ENCODE measurements around the gene SAPCD1.

The SAPCD1 gene

GRCh38 chr6:31762356-31762755, at the start of gene SAPCD1:
SAPCD1 (plus strand) TSS chr6:31762656; CDS start chr6:31763055, 399 bp downstream.
- DNase-seq (ENCODE audit: low spot score): no peak

- no peak for DNase-seq (ENCODE audit: low spot score)
Measured at GRCh38 chr6:31713465-31713864, 49.0 kb upstream of the SAPCD1 start.

DNA sequence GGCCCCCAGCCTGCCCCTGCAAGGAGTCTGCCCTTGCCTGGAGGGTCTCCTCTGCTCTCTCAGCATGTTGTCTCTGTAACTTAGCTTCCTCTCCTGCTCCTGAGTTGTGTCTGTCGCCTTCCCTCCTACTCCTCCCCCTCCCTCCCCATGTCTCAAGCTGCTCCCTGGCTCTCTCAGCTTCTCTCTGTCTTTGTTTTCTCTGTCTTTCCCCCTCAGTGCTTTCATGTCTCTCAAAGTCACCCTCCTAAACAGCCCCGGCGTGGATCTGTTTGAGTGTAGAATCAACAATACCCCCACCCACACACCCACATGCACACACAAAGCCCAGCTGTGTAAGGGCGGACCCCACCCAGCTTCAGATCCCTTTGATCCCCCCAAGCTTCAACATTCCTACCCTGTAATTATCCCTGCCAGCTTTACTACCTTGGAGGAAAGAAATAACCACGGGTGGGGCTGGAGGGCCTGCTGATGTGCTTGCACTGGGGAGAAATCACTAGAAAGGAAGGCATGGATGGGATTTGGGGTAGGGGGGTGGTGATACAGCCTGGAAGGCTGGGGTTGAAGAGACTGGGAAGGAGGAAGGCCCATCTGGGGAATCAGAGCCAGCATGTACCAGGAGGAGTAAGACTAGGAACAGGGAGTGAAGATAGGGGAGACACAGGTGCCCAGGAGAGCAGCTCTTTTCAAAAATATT, 48.3 kb upstream of the SAPCD1 start:
- DNase-seq (ENCODE audit: low spot score): no peak

DNA sequence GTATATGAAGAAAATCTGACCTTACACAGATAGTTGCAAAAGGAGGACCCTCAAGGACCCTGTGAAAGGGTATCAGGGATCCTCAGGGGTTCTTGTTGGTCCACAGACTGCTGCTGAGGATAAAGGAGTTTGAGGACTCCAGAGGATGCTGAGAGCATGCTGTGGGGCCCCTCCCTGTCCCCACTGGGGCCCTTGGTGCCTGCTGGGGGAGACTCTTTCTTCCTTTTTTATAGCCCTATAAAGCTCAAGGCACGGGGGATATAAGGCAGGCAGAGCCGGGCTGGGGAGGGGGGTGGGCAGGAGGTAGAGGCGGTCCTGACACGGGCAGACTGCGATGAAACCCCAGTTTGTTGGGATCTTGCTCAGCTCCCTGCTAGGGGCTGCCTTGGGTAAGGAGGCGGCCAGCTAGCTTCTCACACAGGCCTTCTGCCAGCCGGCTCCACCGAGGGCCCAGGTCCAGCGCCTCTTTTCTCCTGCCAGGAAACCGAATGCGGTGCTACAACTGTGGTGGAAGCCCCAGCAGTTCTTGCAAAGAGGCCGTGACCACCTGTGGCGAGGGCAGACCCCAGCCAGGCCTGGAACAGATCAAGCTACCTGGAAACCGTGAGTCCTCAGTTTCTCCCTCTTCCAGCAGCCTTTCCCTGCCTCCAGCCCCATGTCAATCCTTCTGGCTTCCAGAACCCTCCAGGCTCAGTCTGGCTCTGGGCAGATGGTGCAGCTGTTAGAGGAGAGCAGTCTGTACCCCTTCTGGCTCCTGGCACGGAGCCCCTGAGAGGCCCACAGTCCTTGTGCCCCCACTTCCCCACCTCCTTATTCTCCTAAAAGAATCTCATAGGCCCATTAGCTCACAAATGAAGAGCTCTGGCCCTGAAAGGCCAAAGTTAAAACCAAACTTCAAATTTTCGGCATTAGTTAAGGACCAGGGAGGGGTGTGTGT, 47.2 kb upstream of the SAPCD1 start, which contains the start of gene LY6G6D:
Gene LY6G6D (plus strand): TSS at position 327 of the 937 bp plus-strand sequence. CDS start 8 bp downstream, at position 335.
- no peak for DNase-seq (ENCODE audit: low spot score)

GRCh38 chr6:31717499-31718222, 44.8 kb upstream of the SAPCD1 start:
- no peak for DNase-seq (ENCODE audit: low spot score)

DNA sequence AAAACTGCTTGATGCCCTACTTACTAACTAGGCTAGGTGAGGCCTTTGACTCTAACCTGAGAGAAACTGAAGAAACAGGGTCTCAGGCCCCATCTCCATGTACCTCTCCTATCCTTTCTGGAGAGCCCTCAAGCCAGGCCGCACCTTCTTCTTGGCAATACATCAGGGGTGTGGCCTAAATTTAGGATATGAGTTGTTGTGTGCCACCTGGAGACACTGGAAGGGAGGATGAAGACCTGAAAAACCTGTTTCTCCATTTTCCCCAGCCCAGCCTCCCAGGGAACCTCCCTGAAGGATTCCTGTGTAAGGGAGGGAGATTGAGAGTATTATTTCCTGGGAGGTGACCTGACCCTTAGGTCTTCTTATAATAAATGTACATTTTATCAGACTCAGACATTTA, 44.2 kb upstream of the SAPCD1 start:
- DNase-seq (ENCODE audit: low spot score): no peak

DNA sequence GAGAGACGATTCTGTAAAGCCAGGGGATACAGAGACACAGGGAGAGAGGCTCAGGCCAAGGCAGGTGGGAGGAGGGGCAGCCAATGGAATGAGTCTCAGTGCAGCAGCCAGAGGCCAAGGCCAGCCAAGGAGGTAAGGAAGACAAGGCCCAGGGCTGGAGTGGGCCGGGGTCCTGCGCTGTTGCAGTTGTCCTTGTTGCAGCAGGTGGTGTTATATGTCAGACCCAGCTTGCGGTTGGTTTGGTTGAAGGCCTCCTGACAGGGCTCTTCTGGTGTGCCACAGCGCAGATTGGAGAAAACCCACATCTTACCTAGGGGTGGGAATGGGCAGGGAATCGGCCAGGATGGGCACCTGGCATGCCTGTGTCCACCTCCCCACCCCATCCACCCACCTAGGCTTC, 43.5 kb upstream of the SAPCD1 start:
- DNase-seq (ENCODE audit: low spot score): no peak

- no peak for DNase-seq (ENCODE audit: low spot score)
Measured at GRCh38 chr6:31720196-31720770, 42.2 kb upstream of the SAPCD1 start.

DNA sequence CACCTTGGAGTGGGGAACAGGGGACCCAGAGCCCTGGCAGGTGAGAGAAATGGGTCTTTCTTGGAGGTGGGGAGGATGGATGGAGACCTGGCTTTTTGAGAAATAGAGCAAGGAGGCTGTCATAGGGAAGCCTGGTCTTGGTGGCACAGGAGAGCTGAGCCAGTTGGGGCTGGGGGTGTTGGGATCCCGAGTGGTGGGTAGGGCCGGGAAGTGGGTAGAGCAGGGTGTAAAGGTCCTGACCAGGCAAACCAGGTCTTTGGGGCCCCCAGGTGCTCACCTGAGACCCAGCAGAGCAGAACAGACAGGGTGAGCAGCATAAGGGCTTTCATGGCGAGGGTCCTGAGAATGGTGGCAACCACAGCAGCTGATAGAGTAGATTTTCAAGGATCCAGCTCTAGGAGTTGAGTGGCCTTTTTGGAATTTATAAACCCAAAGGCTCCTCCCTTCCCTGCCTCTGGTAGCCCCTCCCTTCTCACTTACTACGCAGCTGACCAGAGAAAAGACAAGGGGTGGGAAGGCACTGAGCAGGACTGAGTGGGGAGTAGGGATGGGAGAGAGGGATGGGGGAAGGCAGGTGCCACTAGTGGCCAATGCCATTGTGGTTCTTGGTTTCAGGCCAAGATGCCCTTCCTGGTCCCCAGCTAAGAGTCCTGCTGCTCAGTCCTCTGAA, 41.0 kb upstream of the SAPCD1 start, which contains the start of gene LY6G6C:
Gene LY6G6C (minus strand): TSS at position 396 of the 670 bp plus-strand sequence. CDS start 67 bp downstream, at position 329.
- DNase-seq (ENCODE audit: low spot score): no peak

DNA sequence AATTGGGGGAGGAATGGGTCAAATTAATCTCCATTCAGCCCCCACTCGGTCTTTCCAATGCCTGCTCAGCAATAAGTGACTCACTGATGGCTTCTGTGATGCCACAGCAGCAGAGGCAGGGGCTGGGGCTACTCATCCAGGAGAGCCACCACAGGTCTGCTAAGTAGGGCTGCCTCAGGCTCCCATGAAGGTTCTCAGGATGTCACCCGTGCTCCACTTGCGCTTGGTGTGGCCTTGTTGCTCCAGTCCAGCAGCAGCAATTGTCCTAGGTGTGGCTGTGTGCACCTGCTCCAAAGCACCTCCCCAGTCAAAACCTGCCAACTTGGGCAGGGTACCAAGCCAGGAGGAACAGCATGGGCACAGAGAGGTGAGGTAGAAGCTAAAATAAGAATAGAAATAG, 40.3 kb upstream of the SAPCD1 start:
- DNase-seq (ENCODE audit: low spot score): no peak

GRCh38 chr6:31723245-31723979, 39.0 kb upstream of the SAPCD1 start, which contains the start of gene MPIG6B:
MPIG6B (plus strand) TSS chr6:31723373; CDS start chr6:31723384, 11 bp downstream.
- DNase-seq (ENCODE audit: low spot score): no peak

- DNase-seq (ENCODE audit: low spot score): no peak
Measured at GRCh38 chr6:31723980-31724691, 38.3 kb upstream of the SAPCD1 start.

DNA sequence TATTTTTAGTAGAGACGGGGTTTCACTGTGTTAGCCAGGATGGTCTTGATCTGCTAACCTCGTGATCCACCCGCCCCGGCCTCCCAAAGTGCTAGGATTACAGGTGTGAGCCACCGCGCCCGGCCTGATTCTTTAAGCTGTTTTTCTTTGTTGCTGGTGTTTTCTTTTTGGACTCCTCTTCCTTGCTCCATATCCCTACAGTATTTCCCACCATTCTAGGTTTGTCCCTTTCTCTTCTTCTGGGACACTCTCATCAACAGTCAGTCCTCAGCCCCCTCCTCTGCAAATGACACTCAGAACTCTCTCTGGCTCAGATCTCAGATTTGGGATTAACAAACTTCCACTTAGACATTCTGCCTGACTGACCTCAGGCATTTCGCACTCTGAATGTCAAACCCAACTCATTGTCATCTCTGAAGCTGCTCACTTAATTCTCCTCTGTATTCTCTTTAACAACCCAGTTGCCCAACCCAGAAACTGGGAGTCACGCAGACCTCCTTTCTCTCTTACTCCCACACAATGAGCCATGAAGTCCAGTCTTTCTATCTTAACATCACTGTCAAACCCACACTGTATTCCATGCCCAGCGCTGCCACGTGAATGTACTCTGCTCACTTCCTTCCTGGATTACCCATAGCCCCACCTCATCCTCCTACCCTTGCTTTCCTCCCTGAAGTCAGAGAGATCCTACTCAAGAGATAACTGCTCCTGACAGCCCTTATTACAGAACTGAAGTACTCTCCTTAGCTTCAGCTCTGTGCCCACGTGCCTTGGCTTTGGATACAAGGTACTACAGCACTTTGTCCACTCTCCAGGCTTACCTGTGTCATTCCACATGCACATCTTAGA, 36.7 kb upstream of the SAPCD1 start:
- DNase-seq (ENCODE audit: low spot score): no peak

- no peak for DNase-seq (ENCODE audit: low spot score)
Measured at GRCh38 chr6:31727034-31727716, 35.3 kb upstream of the SAPCD1 start.

- peak; percentile 88 for DNase-seq (ENCODE audit: low spot score)
Measured at GRCh38 chr6:31727717-31728671, 34.5 kb upstream of the SAPCD1 start.

DNA sequence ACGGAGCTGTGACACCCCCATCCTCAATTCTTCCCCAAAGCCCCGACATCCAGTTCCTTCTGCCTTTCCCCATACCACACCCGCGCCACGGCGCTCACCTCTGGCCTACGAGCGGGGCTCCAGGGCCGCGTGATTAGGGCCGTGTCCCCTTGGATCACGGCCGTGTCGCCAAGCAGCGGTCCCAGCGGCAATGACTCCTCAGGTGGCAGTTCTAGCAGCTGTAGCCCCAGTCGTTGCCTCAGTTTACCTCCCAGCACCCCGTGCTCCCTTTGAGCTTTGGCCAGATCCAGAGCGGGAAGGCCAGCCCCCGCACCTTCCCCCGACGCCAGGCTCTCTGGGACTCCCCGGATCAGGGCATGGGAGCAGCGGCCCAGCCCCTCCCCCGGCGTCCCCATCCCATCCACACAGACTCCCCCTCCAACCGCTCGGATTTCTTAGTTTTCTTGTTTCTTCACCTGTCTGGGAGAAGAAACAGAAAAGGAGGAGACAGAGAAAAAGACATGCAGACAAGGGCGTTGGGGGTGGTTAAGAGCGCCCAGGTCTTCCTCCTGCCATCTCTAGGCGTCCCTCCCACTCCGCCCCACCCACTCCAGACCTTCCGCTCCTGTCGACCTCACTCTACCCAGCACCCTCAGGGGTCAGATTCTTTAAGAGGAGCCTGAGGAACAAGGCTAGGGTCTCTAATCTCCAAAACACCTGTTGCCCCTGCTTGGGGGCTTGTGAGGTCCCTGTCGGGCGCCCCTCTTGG, 33.5 kb upstream of the SAPCD1 start, which contains the start of gene DDAH2:
Gene DDAH2 (minus strand): TSS at position 533 of the 748 bp plus-strand sequence. CDS start 138 bp downstream, at position 395.
- DNase-seq (ENCODE audit: low spot score): no peak
